Measurements from ENCODE around the gene SNX20.

- TF ChIP-seq, protein P1, sequence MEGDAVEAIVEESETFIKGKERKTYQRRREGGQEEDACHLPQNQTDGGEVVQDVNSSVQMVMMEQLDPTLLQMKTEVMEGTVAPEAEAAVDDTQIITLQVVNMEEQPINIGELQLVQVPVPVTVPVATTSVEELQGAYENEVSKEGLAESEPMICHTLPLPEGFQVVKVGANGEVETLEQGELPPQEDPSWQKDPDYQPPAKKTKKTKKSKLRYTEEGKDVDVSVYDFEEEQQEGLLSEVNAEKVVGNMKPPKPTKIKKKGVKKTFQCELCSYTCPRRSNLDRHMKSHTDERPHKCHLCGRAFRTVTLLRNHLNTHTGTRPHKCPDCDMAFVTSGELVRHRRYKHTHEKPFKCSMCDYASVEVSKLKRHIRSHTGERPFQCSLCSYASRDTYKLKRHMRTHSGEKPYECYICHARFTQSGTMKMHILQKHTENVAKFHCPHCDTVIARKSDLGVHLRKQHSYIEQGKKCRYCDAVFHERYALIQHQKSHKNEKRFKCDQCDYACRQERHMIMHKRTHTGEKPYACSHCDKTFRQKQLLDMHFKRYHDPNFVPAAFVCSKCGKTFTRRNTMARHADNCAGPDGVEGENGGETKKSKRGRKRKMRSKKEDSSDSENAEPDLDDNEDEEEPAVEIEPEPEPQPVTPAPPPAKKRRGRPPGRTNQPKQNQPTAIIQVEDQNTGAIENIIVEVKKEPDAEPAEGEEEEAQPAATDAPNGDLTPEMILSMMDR (IDR thresholded peaks at IDR 0.05): no peak
- no peak for TF ChIP-seq POLR2A (IDR thresholded peaks at IDR 0.05)
Observed at GRCh38 chr16:50637716-50638602, 43.2 kb downstream of the SNX20 start.

Data from lower leg skin (tissue), 3 donors.